Measurements from ENCODE around the gene MCM6.

DNA sequence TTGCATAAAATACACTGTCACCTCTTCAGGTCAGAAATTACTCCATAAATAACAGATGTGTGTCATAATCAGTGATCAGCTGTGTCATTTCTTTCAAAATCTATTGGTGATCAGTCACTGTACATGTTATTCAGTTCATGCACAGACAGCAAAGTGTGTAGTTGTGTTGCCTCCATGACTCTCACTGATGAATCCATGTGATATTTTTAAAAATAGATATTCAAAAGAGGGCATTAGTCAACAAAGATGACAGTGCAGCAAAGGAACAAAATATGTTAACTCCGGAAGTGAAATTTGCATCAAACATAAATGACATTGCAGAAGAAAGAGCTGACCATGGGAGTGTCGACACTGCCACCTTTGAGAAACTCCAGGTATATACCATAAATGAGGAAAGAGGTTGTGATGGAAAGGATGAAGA lies 17.1 kb upstream of the MCM6 start:
- TF ChIP-seq, protein P1, sequence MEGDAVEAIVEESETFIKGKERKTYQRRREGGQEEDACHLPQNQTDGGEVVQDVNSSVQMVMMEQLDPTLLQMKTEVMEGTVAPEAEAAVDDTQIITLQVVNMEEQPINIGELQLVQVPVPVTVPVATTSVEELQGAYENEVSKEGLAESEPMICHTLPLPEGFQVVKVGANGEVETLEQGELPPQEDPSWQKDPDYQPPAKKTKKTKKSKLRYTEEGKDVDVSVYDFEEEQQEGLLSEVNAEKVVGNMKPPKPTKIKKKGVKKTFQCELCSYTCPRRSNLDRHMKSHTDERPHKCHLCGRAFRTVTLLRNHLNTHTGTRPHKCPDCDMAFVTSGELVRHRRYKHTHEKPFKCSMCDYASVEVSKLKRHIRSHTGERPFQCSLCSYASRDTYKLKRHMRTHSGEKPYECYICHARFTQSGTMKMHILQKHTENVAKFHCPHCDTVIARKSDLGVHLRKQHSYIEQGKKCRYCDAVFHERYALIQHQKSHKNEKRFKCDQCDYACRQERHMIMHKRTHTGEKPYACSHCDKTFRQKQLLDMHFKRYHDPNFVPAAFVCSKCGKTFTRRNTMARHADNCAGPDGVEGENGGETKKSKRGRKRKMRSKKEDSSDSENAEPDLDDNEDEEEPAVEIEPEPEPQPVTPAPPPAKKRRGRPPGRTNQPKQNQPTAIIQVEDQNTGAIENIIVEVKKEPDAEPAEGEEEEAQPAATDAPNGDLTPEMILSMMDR (IDR thresholded peaks at IDR 0.05): no peak
- no peak for TF ChIP-seq EZH2 (IDR thresholded peaks at IDR 0.05)
- TF ChIP-seq EZH2phosphoT487 (IDR thresholded peaks at IDR 0.05): no peak

Data from neural progenitor cell (in vitro differentiated cells).